ENCODE measurements around the gene CRLF2.
"Not testable (repeated sequence)": the region's sequence is repeated elsewhere in the genome, so short reads cannot be mapped to it uniquely, and the experiment has no call there.

The CRLF2 gene

GRCh38 chrX:1213971-1214370 lies 1.5 kb upstream of the CRLF2 start:
- DNase-seq (ENCODE audit: low spot score): no peak

GRCh38 chrX:1210844-1211243 lies 1.6 kb downstream of the CRLF2 start:
- no peak for DNase-seq (ENCODE audit: low spot score)

GRCh38 chrX:1207496-1208025 lies 4.9 kb downstream of the CRLF2 start:
- no peak for DNase-seq (ENCODE audit: low spot score)

GRCh38 chrX:1205681-1206611 lies 6.5 kb downstream of the CRLF2 start:
- no peak for DNase-seq (ENCODE audit: low spot score)

GRCh38 chrX:1202251-1202650 lies 10.2 kb downstream of the CRLF2 start:
- no peak for DNase-seq (ENCODE audit: low spot score)

- DNase-seq (ENCODE audit: low spot score): no peak
These were observed 16.0 kb downstream of the CRLF2 start for GRCh38 chrX:1196436-1196835.

- not testable (repeated sequence) for DNase-seq (ENCODE audit: low spot score)
These were observed 20.3 kb downstream of the CRLF2 start for GRCh38 chrX:1192196-1192595.

GRCh38 chrX:1190596-1191145 lies 21.8 kb downstream of the CRLF2 start:
- DNase-seq (ENCODE audit: low spot score): no peak

- DNase-seq (ENCODE audit: low spot score): no peak
These were observed 26.9 kb downstream of the CRLF2 start for GRCh38 chrX:1185561-1185960.

GRCh38 chrX:1182211-1182610 lies 30.2 kb downstream of the CRLF2 start:
- DNase-seq (ENCODE audit: low spot score): no peak

GRCh38 chrX:1181661-1182060 lies 30.8 kb downstream of the CRLF2 start:
- DNase-seq (ENCODE audit: low spot score): not testable (repeated sequence)

GRCh38 chrX:1181170-1181569 lies 31.3 kb downstream of the CRLF2 start:
- DNase-seq (ENCODE audit: low spot score): no peak

GRCh38 chrX:1178580-1179057 lies 33.8 kb downstream of the CRLF2 start:
- DNase-seq (ENCODE audit: low spot score): no peak

- DNase-seq (ENCODE audit: low spot score): not testable (repeated sequence)
These were observed 35.7 kb downstream of the CRLF2 start for GRCh38 chrX:1176531-1177320.

- not testable (repeated sequence) for DNase-seq (ENCODE audit: low spot score)
These were observed 37.6 kb downstream of the CRLF2 start for GRCh38 chrX:1174609-1175545.

- DNase-seq (ENCODE audit: low spot score): not testable (repeated sequence)
These were observed 39.0 kb downstream of the CRLF2 start for GRCh38 chrX:1173435-1173834.

GRCh38 chrX:1172496-1172895 lies 40.0 kb downstream of the CRLF2 start:
- DNase-seq (ENCODE audit: low spot score): no peak

- DNase-seq (ENCODE audit: low spot score): not testable (repeated sequence)
These were observed 40.5 kb downstream of the CRLF2 start for GRCh38 chrX:1171915-1172314.

GRCh38 chrX:1170243-1170642 lies 42.2 kb downstream of the CRLF2 start:
- no peak for DNase-seq (ENCODE audit: low spot score)

GRCh38 chrX:1169189-1169588 lies 43.3 kb downstream of the CRLF2 start:
- no peak for DNase-seq (ENCODE audit: low spot score)

- DNase-seq (ENCODE audit: low spot score): no peak
These were observed 44.4 kb downstream of the CRLF2 start for GRCh38 chrX:1167918-1168481.

All from hepatic stellate cell (primary cell).